ENCODE data around the gene FLNC. TPM values are rescaled to one million over a fixed set of nuclear protein-coding genes. Genes with fewer than 3 reads are reported as not detected.

FLNC gene
- total RNA-seq, 3 donors from 2014 or later = 6.9 to 267 (median 15.0) TPM

DNA sequence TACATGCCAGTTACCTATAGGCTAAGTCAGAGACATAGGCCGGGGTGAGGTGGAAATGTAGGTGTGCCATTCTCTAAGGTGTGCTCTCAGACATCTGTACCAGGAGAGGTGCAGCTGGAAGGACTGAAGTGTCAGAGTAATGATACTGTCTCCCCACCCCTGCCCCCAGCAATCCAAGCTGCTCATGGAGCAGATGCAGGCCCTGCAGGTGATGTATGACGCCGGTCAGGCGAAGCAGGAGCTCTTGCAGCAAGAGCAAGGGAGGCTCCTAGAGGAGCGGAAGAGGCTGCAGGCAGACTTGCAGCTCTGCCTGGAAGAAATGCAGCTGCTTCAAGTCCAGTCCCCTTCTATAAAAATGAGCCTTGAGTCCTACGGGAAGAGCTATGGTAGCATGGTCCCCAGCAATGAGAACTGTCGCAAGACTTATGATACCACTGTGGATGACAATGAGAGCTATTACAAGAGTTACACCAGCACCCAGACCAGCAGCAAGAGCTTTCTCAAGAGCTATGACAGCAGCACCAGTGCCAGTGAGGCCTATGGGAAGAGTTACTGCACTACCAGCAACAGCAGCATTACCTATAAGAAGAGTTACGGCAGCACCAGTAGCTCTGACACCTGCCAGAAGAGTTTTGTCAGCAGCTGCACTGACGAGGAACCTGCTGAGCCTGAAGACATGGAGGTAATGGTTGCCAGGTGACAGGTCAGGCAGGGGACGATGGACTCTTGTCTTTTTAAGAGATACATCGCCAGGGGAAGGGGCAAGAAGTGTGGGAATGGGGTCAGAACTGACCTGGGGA, 18.4 kb upstream of the FLNC start:
- DNase-seq (no peak), ATAC-seq (no peak)
- H3K9me3 ChIP-seq = no peaks in the 10 kb centered on the region
- no peaks in the 10 kb centered on the region for H3K4me1 ChIP-seq (ENCODE audit: low read depth)
- no peak overlapping the region for H3K4me3 ChIP-seq
- TF ChIP-seq, protein P1, sequence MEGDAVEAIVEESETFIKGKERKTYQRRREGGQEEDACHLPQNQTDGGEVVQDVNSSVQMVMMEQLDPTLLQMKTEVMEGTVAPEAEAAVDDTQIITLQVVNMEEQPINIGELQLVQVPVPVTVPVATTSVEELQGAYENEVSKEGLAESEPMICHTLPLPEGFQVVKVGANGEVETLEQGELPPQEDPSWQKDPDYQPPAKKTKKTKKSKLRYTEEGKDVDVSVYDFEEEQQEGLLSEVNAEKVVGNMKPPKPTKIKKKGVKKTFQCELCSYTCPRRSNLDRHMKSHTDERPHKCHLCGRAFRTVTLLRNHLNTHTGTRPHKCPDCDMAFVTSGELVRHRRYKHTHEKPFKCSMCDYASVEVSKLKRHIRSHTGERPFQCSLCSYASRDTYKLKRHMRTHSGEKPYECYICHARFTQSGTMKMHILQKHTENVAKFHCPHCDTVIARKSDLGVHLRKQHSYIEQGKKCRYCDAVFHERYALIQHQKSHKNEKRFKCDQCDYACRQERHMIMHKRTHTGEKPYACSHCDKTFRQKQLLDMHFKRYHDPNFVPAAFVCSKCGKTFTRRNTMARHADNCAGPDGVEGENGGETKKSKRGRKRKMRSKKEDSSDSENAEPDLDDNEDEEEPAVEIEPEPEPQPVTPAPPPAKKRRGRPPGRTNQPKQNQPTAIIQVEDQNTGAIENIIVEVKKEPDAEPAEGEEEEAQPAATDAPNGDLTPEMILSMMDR (IDR thresholded peaks at IDR 0.05) = no peak
- intact Hi-C loops (cut with DNase I, micrococcal nuclease) = no loop called here
- H3K36me3 ChIP-seq (ENCODE audit: low read depth) = no peaks in the 10 kb centered on the region

DNA sequence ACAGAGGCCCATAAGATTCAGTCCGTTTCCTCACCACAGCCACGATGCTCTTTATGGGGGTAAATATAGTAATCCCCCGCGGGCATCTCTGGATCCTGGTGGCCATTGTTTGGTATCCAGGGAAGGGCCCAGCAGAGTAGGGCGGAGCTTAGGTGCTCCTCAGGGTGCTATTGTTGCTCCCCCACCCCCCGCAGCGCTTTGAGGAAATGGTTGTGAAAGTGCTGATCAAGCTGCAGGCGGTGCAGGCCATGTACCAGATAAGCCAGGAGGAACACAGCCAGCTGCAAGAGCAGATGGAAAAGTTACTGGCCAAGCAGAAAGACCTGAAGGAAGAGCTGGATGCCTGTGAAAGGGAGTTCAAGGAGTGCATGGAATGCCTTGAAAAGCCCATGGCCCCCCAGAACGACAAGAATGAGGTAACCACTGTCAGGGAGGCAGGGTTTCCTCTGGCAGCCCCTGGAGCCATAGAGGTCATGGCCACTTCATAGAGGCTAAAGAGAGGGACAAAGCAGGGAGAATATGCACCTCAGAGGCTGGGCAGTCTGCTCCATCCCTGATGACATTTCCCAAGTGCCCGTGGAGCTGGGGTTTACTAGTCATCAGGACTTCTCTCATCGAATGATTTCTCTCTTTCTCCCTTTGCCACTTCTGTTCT, 17.6 kb upstream of the FLNC start:
- no peaks in the 10 kb centered on the region for H3K9me3 ChIP-seq
- H3K4me3 ChIP-seq = no peak overlapping the region
- H3K36me3 ChIP-seq (ENCODE audit: low read depth) = no peaks in the 10 kb centered on the region
- no peaks in the 10 kb centered on the region for H3K4me1 ChIP-seq (ENCODE audit: low read depth)
- TF ChIP-seq, protein P1 (IDR thresholded peaks at IDR 0.05) = no peak
- intact Hi-C loops (cut with DNase I, micrococcal nuclease) = no loop called here
- ATAC-seq = peak; percentile 65
- peak in 2 of 3 donors; percentile 42 to 43 for DNase-seq

DNA sequence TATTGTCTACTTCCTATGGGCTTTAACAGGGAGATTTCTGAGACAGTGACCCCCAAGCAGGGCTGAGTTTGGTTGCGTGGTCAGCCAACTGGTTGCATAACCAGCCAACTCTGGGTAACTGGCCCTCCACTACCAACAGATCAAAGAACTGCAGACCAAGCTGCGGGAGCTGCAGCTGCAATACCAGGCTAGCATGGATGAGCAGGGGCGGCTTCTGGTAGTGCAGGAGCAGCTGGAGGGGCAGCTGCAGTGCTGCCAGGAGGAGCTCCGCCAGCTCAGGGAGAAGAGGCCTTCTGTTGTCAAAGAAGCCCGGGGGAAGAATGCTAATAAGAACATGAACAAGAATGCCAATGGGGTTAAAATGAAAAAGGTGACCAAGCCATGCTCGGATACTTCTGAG, 15.7 kb upstream of the FLNC start:
- H3K4me1 ChIP-seq (ENCODE audit: low read depth) = no peaks in the 10 kb centered on the region

GRCh38 chr7:128815289-128815942, 14.8 kb upstream of the FLNC start:
- TF ChIP-seq, protein P1 (IDR thresholded peaks at IDR 0.05) = no peak
- intact Hi-C loops (cut with DNase I, micrococcal nuclease) = no loop called here
- Histone ChIP-seq H3K9me3 (no peaks in the 10 kb centered on the region), H3K36me3 (ENCODE audit: low read depth) (no peaks in the 10 kb centered on the region), H3K4me3 (no peak overlapping the region), H3K4me1 (ENCODE audit: low read depth) (no peaks in the 10 kb centered on the region)
- DNase-seq (no peak), ATAC-seq (peak; percentile 77)

More for the DNA sequence above, 15.7 kb upstream of the FLNC start:
- intact Hi-C loops (cut with DNase I, micrococcal nuclease) = no loop called here
- TF ChIP-seq, protein P1 (IDR thresholded peaks at IDR 0.05) = no peak
- no peak for ATAC-seq
- no peak overlapping the region for H3K4me3 ChIP-seq
- no peaks in the 10 kb centered on the region for H3K36me3 ChIP-seq (ENCODE audit: low read depth)
- no peaks in the 10 kb centered on the region for H3K9me3 ChIP-seq
- DNase-seq = no peak

DNA sequence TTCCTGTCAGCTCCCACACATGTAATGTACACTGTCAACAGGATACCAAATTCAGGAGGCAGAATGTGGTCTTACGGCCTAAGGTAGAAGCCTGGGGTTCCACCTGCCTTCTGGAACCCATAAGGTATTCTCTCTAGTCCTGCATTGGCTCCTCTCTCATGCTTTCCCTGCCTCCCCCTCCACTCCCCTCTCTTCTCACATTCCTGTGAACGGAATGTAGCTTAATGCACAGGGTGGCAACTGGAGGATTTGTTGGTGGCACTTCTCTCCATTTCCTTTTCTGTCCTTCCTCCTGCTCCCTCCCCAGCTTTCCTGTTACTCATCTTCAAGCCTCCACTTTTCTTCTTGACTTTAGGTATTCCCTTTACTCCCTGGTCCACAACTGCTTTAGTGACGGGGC, 11.5 kb upstream of the FLNC start:
- ATAC-seq = no peak
- TF ChIP-seq, protein P1 (IDR thresholded peaks at IDR 0.05) = no peak
- intact Hi-C loops (cut with DNase I, micrococcal nuclease) = no loop called here
- Histone ChIP-seq H3K4me1 (ENCODE audit: low read depth) (no peaks in the 10 kb centered on the region), H3K4me3 (no peak overlapping the region), H3K36me3 (ENCODE audit: low read depth) (no peaks in the 10 kb centered on the region), H3K9me3 (no peaks in the 10 kb centered on the region)
- DNase-seq = no peak
